GM21390 (cell line): ENCODE measurements around the gene CAMKMT.
A peak's percentile ranks its signal among the peaks of the same experiment; 100 is the strongest.

Experiments used
- ATAC-seq: cut with Tn5 transposase; IDR thresholded peaks from one replicate; pipeline ENCODE4 v1.9.1; 2021; ENCODE audit not compliant: unreplicated experiment

CAMKMT gene

DNA sequence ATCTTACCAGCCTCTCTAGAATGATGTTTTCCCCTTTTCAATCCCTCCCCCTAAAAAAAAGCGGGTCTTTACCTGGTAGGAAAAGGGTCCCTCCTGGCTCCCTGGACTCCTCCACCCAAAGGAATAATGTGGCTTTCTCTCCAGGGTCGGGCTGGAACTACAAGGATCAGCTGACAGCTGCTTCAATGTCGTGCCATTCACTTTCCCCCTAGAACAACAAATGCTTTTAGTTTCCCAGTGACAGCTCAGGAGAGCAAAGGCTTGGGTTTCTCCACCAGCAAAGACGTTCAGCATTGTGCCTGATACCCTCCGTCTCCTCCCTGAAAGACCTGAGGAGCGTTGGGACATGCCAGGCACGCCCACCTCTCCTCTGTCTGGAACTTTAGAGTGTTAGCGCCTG, 405.9 kb downstream of the CAMKMT start:
- no peak for ATAC-seq

DNA sequence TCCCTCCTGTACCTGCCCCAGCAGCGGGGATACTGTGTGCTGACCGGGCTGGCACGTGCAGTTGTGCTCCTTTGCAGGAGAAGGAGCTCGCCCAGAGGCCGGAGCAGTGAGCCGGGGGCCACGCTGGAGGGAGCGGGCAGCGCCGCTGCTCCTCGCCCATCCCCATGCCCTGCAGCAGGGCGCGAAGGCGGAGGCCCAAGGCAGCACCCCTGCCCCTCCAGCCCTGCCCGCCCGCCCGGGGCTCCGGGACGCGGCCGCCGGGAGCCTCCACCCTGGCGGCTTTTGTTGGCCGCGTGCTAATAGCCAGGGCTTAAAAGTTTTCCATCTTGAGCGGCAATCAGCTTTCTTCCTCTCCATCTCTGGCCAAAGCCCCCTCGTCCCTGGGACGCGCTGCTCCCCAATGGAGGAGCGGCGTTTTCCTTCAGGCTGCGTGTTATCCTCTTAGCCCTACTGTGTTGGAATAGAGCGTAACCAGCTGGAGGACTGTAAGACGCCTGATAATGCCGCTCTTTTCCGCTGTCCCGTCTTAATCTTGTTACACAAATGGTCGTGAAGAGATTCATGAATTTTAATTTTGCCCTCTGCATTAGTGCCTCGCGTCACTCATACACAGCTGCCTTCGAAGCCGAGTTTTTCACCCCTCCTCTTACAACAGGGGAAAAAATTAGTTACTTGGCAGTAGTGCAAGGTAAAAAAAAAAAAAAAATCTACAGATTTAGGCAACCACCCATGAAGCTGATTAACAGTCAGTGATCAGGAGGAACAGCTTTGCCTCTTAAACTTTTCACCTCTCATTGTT, 406.9 kb downstream of the CAMKMT start:
- ATAC-seq = no peak

DNA sequence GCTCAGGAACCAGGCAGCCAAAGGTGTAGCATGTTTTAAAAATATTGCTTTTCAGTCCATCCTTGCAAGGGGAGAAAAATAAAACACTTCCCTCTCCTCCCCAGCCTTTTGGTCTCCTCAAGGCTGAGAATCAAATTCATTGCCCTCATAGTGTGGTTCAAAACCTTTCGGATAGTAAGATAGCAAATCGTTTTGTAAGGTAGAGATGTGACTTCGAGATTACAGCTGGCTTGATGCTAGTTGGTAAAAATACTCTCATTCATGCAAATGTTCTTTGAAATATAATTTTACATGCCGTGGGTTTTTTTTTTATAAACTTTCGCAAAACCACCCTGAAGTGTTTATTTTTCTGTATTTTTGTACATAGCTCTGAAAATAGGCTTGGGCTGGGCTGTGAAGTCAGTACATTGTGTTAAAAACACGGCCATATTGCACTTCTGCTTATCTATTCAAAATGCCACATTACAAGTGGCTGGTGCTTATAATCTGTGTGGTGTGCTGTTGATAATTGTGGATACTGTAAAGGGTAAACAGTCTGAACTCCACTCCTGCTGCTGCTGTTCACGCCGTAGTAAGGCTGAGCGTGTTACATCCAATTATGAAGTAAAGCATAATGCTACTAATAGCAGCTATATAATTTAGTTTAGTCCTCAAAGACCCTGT, 407.7 kb downstream of the CAMKMT start:
- ATAC-seq = no peak

- ATAC-seq = no peak
These were observed 408.8 kb downstream of the CAMKMT start for GRCh38 chr2:44770221-44771195.

- ATAC-seq = no peak
These were observed 409.8 kb downstream of the CAMKMT start for GRCh38 chr2:44771522-44771921.

- no peak for ATAC-seq
These were observed 410.4 kb downstream of the CAMKMT start for GRCh38 chr2:44772131-44772530.

- ATAC-seq = no peak
These were observed 411.1 kb downstream of the CAMKMT start for GRCh38 chr2:44772669-44773378.

GRCh38 chr2:44774826-44775492, 413.2 kb downstream of the CAMKMT start:
- ATAC-seq = no peak

GRCh38 chr2:44777036-44777435, 415.3 kb downstream of the CAMKMT start:
- ATAC-seq = no peak

DNA sequence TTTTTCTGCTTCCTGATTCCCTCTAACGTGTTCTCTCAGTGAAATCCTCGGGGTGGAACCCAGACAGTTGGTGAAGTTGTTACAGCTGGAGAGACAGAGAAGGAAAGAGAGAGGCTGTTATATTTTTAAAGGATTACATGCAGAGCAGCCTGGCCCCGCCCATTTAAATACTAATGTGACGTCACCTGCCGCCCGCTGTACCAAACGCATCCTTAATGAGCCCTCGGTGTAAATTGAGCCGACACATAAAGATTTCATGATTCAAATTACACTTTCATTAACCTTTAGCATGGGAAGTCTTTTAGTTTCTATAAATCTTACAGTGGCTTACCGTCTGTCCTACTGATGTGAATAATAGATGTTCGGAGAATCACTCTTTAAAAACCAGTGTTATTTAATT, 415.8 kb downstream of the CAMKMT start:
- ATAC-seq = no peak

- peak; percentile 42 for ATAC-seq
These were observed 416.5 kb downstream of the CAMKMT start for GRCh38 chr2:44778221-44778654.

- ATAC-seq = peak; percentile 91
These were observed 417.1 kb downstream of the CAMKMT start for GRCh38 chr2:44778671-44779476.

DNA sequence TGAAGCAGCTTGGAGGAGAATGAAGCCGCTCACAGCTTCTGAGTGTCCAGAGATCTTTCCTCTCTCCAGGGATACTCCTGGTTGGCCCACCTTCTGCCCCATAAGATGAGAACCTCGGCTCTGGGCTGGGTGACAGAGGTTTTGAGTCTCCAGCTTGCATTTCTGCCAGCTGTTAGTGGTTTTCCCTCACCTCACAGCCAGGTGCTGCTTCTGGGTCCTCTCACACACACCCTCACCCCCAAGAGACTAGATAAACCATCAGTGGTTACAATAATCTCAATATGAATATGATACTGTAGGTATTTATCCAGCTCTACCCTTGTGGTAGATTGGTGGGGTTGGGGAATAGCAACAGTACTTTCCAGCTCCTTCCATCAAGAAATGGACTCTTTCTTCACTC, 418.0 kb downstream of the CAMKMT start:
- ATAC-seq = no peak

DNA sequence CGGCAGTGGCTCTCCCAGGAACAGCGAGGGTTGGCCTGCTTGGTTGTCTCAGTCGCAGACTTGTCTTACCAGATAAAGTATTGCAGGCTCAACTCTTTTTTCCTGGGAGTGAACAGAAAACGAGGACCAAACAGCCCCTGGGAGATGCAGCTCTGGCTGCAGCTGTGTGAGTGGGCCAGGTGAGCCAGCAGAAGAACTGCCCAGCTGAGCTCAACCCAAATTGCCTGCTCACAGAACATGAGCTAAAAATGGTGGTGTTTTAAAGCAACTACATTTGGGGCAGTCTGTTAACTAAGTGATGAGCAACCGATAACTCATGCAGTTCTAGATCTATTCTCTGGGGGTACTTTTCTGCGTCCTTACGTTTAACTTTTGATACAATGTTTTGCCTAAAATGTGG, 418.7 kb downstream of the CAMKMT start:
- no peak for ATAC-seq

GRCh38 chr2:44785433-44785832, 423.7 kb downstream of the CAMKMT start:
- ATAC-seq = no peak

- ATAC-seq = no peak
These were observed 424.5 kb downstream of the CAMKMT start for GRCh38 chr2:44786045-44786816.

GRCh38 chr2:44786817-44787214, 425.1 kb downstream of the CAMKMT start:
- ATAC-seq = no peak

GRCh38 chr2:44787663-44788062, 425.9 kb downstream of the CAMKMT start:
- ATAC-seq = no peak

GRCh38 chr2:44789446-44789845, 427.7 kb downstream of the CAMKMT start:
- ATAC-seq = no peak
